Esophagus squamous epithelium (tissue), 4 donors: ENCODE measurements around the gene PHF12.

ENCODE experiments used
- POLR2A ChIP-seq, 4 donors: fragments of 450-650 bp; IDR thresholded peaks; one replicate each; pipeline ENCODE4 v1.6.1; 2017; ENCODE audit warnings: antibody characterized with exemption in 4 of 4, mild to moderate bottlenecking in 4 of 4, moderate library complexity in 3 of 4
- TF ChIP-seq, protein P1 (sequence below), 6 experiments: fragments of 450-650 bp in 4 of 6; fragments of 200-600 bp in 2 of 6; sonication (generic) in 2 of 6; IDR thresholded peaks; one replicate each; pipeline ENCODE4 v1.5.1; 2016 to 2019; ENCODE audit warnings: antibody characterized with exemption in 6 of 6, mild to moderate bottlenecking in 4 of 6, moderate library complexity in 4 of 6

DNA sequence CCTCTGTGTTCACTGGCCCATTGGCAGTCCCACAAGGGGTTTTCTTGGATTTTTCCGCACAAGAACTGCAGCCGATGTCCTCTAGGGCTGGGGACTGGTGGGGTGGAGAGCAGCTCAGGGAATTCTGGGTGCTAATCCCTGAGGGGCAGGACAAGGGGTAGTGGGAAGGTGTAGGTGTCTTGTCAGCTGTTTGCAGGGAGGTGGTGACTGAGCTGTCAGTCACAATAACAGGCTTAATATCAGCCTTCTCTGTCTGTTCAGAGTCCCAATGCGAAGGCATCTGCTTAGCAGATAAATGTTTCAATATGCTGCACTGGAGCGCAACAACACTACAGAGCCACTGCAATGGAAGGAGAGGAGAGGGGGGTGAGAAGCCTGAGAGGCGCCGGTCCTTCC, 38.4 kb downstream of the PHF12 start:
- TF ChIP-seq, protein P1, sequence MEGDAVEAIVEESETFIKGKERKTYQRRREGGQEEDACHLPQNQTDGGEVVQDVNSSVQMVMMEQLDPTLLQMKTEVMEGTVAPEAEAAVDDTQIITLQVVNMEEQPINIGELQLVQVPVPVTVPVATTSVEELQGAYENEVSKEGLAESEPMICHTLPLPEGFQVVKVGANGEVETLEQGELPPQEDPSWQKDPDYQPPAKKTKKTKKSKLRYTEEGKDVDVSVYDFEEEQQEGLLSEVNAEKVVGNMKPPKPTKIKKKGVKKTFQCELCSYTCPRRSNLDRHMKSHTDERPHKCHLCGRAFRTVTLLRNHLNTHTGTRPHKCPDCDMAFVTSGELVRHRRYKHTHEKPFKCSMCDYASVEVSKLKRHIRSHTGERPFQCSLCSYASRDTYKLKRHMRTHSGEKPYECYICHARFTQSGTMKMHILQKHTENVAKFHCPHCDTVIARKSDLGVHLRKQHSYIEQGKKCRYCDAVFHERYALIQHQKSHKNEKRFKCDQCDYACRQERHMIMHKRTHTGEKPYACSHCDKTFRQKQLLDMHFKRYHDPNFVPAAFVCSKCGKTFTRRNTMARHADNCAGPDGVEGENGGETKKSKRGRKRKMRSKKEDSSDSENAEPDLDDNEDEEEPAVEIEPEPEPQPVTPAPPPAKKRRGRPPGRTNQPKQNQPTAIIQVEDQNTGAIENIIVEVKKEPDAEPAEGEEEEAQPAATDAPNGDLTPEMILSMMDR (IDR thresholded peaks at IDR 0.05), result no peak
- TF ChIP-seq POLR2A (IDR thresholded peaks at IDR 0.05), result no peak
